DMS153 treated with DMSO at 0.1 percent for 48 hours (cell line): ENCODE measurements around the gene CD180.

Experiments
- DNase-seq: peaks from one replicate; lab custom pipeline; 2025; ENCODE audit not compliant: unreplicated experiment; lab: John Stamatoyannopoulos, UW

Gene CD180

GRCh38 chr5:67196537-67197059 is at the start of gene CD180:
Gene CD180 (minus strand): TSS chr5:67196799. CDS start chr5:67196641, 158 bp downstream.
- DNase-seq: no peak

- peak; percentile 50 for DNase-seq
These were observed 49.5 kb upstream of the CD180 start for GRCh38 chr5:67246108-67246507.

GRCh38 chr5:67245259-67245846 is 48.8 kb upstream of the CD180 start:
- no peak for DNase-seq

- DNase-seq: no peak
These were observed 47.8 kb upstream of the CD180 start for GRCh38 chr5:67244345-67244793.

- no peak for DNase-seq
These were observed 47.3 kb upstream of the CD180 start for GRCh38 chr5:67243944-67244343.

- no peak for DNase-seq
These were observed 46.8 kb upstream of the CD180 start for GRCh38 chr5:67243349-67243748.

GRCh38 chr5:67241326-67241725 is 44.7 kb upstream of the CD180 start:
- no peak for DNase-seq

- DNase-seq: no peak
These were observed 44.2 kb upstream of the CD180 start for GRCh38 chr5:67240846-67241245.

- no peak for DNase-seq
These were observed 43.5 kb upstream of the CD180 start for GRCh38 chr5:67240065-67240464.

GRCh38 chr5:67238191-67238590 is 41.6 kb upstream of the CD180 start:
- DNase-seq: no peak

GRCh38 chr5:67235399-67236110 is 39.0 kb upstream of the CD180 start:
- DNase-seq: no peak

GRCh38 chr5:67234671-67235176 is 38.1 kb upstream of the CD180 start:
- no peak for DNase-seq

GRCh38 chr5:67233075-67233474 is 36.5 kb upstream of the CD180 start:
- no peak for DNase-seq

- no peak for DNase-seq
These were observed 26.6 kb upstream of the CD180 start for GRCh38 chr5:67223211-67223610.

- DNase-seq: no peak
These were observed 25.8 kb upstream of the CD180 start for GRCh38 chr5:67222243-67223025.

GRCh38 chr5:67221487-67222242 is 25.1 kb upstream of the CD180 start:
- no peak for DNase-seq

GRCh38 chr5:67216564-67216963 is 20.0 kb upstream of the CD180 start:
- DNase-seq: no peak

- DNase-seq: peak; percentile 1
These were observed 19.2 kb upstream of the CD180 start for GRCh38 chr5:67215519-67216471.

GRCh38 chr5:67214707-67215447 is 18.3 kb upstream of the CD180 start:
- DNase-seq: no peak
